D721Med (cell line): ENCODE data around the gene SEC14L5.
"Not testable (repeated sequence)": the region's sequence is repeated elsewhere in the genome, so short reads cannot be mapped to it uniquely, and the experiment has no call there.

ENCODE experiments used
- DNase-seq: peaks from one replicate; pipeline ENCODE4 v3.0.0; 2011; ENCODE audit warnings: low spot score; ENCODE audit not compliant: insufficient read length
- FAIRE-seq: peaks from 2 replicates; lab custom pipeline; 2011; peaks lifted over from hg19 to GRCh38; lab: Jason Lieb, UNC
- CTCF ChIP-seq: IDR thresholded peaks from 2 replicates; pipeline ENCODE4 v1.5.1; 2012; ENCODE audit warnings: mild to moderate bottlenecking, control low read depth; ENCODE audit not compliant: insufficient read depth; ENCODE audit errors: missing control alignments

The SEC14L5 gene

GRCh38 chr16:4944333-4945281 lies 13.5 kb upstream of the SEC14L5 start:
- DNase-seq (no peak), FAIRE-seq (no peak)
- TF ChIP-seq CTCF, result no peak

GRCh38 chr16:4945560-4946502 lies 12.3 kb upstream of the SEC14L5 start:
- DNase-seq, result no peak
- no peak for FAIRE-seq
- no peak for TF ChIP-seq CTCF

- FAIRE-seq, result no peak
- no peak for TF ChIP-seq CTCF
- DNase-seq, result no peak
Measured at GRCh38 chr16:4946917-4947316, 11.2 kb upstream of the SEC14L5 start.

GRCh38 chr16:4947722-4948503 lies 10.2 kb upstream of the SEC14L5 start:
- DNase-seq (peak; percentile 73), FAIRE-seq (no peak)
- TF ChIP-seq CTCF, result no peak

- no peak for FAIRE-seq
- no peak for TF ChIP-seq CTCF
- DNase-seq, result no peak
Measured at GRCh38 chr16:4948903-4949766, 9.0 kb upstream of the SEC14L5 start.

GRCh38 chr16:4949986-4950385 lies 8.1 kb upstream of the SEC14L5 start:
- no peak for TF ChIP-seq CTCF
- no peak for DNase-seq
- no peak for FAIRE-seq

GRCh38 chr16:4951583-4951982 lies 6.5 kb upstream of the SEC14L5 start:
- DNase-seq, FAIRE-seq: not testable (repeated sequence)
